Stomach (tissue), 9 donors: ENCODE data around the gene PLCL2. TPM values are rescaled to one million over a fixed set of nuclear protein-coding genes. Genes with fewer than 3 reads are reported as not detected.

Source experiments
- DNase-seq, 2 donors: peaks; one replicate each; pipeline versions ENCODE4 v3.0.0 to v3.0.0-alpha.2; 2013 to 2019
- H3K27ac ChIP-seq, 5 donors: fragments of 200-600 bp in 4 of 5; sonication (generic) in 4 of 5; one replicate each; pipeline ENCODE4 v1.5.1; 2013 to 2019; ENCODE audit warnings: mild to moderate bottlenecking in 1 of 5, moderate library complexity in 1 of 5
- H3K27me3 ChIP-seq, 3 donors: fragments of 200-600 bp; sonication (generic); one replicate each; pipeline ENCODE4 v1.5.1; 2017 to 2019; ENCODE audit warnings: mixed run types in 1 of 3
- H3K36me3 ChIP-seq, 4 donors: fragments of 200-600 bp; sonication (generic); 1 replicate in 3 of 4; 2 replicates in 1 of 4; pipeline ENCODE4 v1.5.1; 2016 to 2019
- H3K4me1 ChIP-seq, 4 donors: fragments of 200-600 bp; sonication (generic); one replicate each; pipeline ENCODE4 v1.5.1; 2016 to 2019
- H3K4me3 ChIP-seq, 4 donors: fragments of 200-600 bp; sonication (generic) in 3 of 4; one replicate each; pipeline ENCODE4 v1.5.1; 2016 to 2019; ENCODE audit warnings: mild to moderate bottlenecking in 1 of 4
- H3K9me3 ChIP-seq, 4 donors: fragments of 200-600 bp; sonication (generic); one replicate each; pipeline ENCODE4 v1.5.1; 2016 to 2019
- CTCF ChIP-seq, 7 experiments: fragments of 450-650 bp in 4 of 7; fragments of 200-600 bp in 3 of 7; sonication (generic) in 3 of 7; IDR thresholded peaks; one replicate each; pipeline ENCODE4 v1.5.1; 2016 to 2019; ENCODE audit warnings: antibody characterized with exemption in 7 of 7, control low read depth in 2 of 7, mild to moderate bottlenecking in 1 of 7
- EP300 ChIP-seq: sonication (generic); formaldehyde crosslinking; IDR thresholded peaks from one replicate; pipeline ENCODE4 v1.6.1; 2017; ENCODE audit warnings: antibody characterized with exemption
- POLR2A ChIP-seq, 4 donors: fragments of 450-650 bp; IDR thresholded peaks; one replicate each; pipeline ENCODE4 v1.6.1; 2016; ENCODE audit warnings: antibody characterized with exemption in 4 of 4, control low read depth in 2 of 4, mild to moderate bottlenecking in 1 of 4, moderate library complexity in 1 of 4
- POLR2AphosphoS5 ChIP-seq, 3 donors: sonication (generic); formaldehyde crosslinking; IDR thresholded peaks; one replicate each; pipeline ENCODE4 v1.6.1; 2016; ENCODE audit warnings: antibody characterized with exemption in 3 of 3
- WGBS, 5 donors: extraction: QIAGEN DNeasy Blood & Tissue Kit in 3 of 5; methylation state at CpG; one replicate each; pipeline versions ENCODE4 v1.1.5 to v1.1.7; 2013 to 2018; 5-methylcytosine and 5-hydroxymethylcytosine counted together
- intact Hi-C: fragments of 100-400 bp; cut with DNase I; formaldehyde crosslinking; loops from one replicate; pipeline ENCODE4 v1.15.1; 2023; ENCODE audit warnings: low total_unique reads
- polyA plus RNA-seq, 3 donors: library from polyadenylated mRNA; stranded (reverse); fragments of 200-250 nt; gene quantifications; one replicate each; pipeline ENCODE4 v1.2.3, GENCODE V29; 2013
- total RNA-seq, 5 donors: library from RNA; depleted of rRNA; stranded (reverse); fragments of >200 nt; gene quantifications; one replicate each; pipeline versions ENCODE4 v1.1.0 to v1.2.3, GENCODE V29; 2014 to 2016
- donor health status: healthy with polysubstance abuse.
- donor health status: Bipolar disorder and iron deficiency.
- donor health status: healthy.

Gene PLCL2
- total and polyA plus RNA-seq, 8 donors: 1.0 to 34.9 (median 5.7) TPM

- no peak overlapping the region for H3K27ac ChIP-seq
- H3K9me3 ChIP-seq: no peaks in the 10 kb centered on the region
- H3K36me3 ChIP-seq: no peaks in the 10 kb centered on the region
- no peak for DNase-seq
- no peak for TF ChIP-seq POLR2A (IDR thresholded peaks at IDR 0.05)
- TF ChIP-seq POLR2AphosphoS5 (IDR thresholded peaks at IDR 0.05): no peak
- no peak for TF ChIP-seq CTCF (IDR thresholded peaks at IDR 0.05)
- no peak for TF ChIP-seq EP300
- WGBS, 5 donors: 90 to 100% (median 94%) methylated on average over 1 of the region's 1 CpG
- intact Hi-C loops: no loop called here
- no peak overlapping the region for H3K4me3 ChIP-seq
- no peaks in the 10 kb centered on the region for H3K27me3 ChIP-seq
- peaks cover 0 to 30% (median 11%) of the 10 kb centered on the region in 4 donors for H3K4me1 ChIP-seq
These were observed 105.4 kb downstream of the PLCL2 start for GRCh38 chr3:16990163-16990562.

- Histone ChIP-seq H3K27me3 (no peaks in the 10 kb centered on the region), H3K4me3 (no peak overlapping the region), H3K36me3 (no peaks in the 10 kb centered on the region), H3K9me3 (no peaks in the 10 kb centered on the region), H3K4me1 (peaks cover 0 to 41% (median 22%) of the 10 kb centered on the region in 4 donors), H3K27ac (no peak overlapping the region)
- WGBS, 5 donors: 88 to 98% (median 93%) methylated on average over 3 of the region's 3 CpGs
- intact Hi-C loops: no loop called here
- TF ChIP-seq POLR2A (IDR thresholded peaks at IDR 0.05) (no peak), EP300 (no peak)
- no peak for DNase-seq
These were observed 107.4 kb downstream of the PLCL2 start for GRCh38 chr3:16992198-16992597.

- Histone ChIP-seq H3K4me1 (peaks cover 0 to 51% (median 22%) of the 10 kb centered on the region in 4 donors), H3K27ac (no peak overlapping the region), H3K9me3 (no peaks in the 10 kb centered on the region), H3K27me3 (no peaks in the 10 kb centered on the region), H3K4me3 (no peak overlapping the region), H3K36me3 (no peaks in the 10 kb centered on the region)
- intact Hi-C loops: no loop called here
- TF ChIP-seq CTCF (IDR thresholded peaks at IDR 0.05) (no peak), EP300 (no peak)
- no peak for DNase-seq
- 93 to 100% (median 96%) methylated on average over 1 of the region's 1 CpG for WGBS, 5 donors
These were observed 108.5 kb downstream of the PLCL2 start for GRCh38 chr3:16993227-16993626.

- TF ChIP-seq POLR2A (IDR thresholded peaks at IDR 0.05) (no peak), POLR2AphosphoS5 (IDR thresholded peaks at IDR 0.05) (peak in 2 of 3 donors; percentile 18 to 41), CTCF (IDR thresholded peaks at IDR 0.05) (no peak), EP300 (no peak)
- 22 to 53% (median 41%) methylated on average over 4 of the region's 4 CpGs for WGBS, 5 donors
- DNase-seq: peak; percentile 31 to 56
- intact Hi-C loops: no loop called here
- H3K9me3 ChIP-seq: no peaks in the 10 kb centered on the region
- H3K4me3 ChIP-seq: no peak overlapping the region
- peak overlapping the region in 2 of 5 donors; percentile 10 to 36 for H3K27ac ChIP-seq
- H3K4me1 ChIP-seq: peaks cover 0 to 59% (median 22%) of the 10 kb centered on the region in 4 donors
- H3K27me3 ChIP-seq: no peaks in the 10 kb centered on the region
- H3K36me3 ChIP-seq: no peaks in the 10 kb centered on the region
These were observed 110.2 kb downstream of the PLCL2 start for GRCh38 chr3:16994854-16995525.

- WGBS, 5 donors: 50 to 82% (median 71%) methylated on average over 3 of the region's 3 CpGs
- no peak for TF ChIP-seq CTCF (IDR thresholded peaks at IDR 0.05)
- no peak for TF ChIP-seq POLR2A (IDR thresholded peaks at IDR 0.05)
- no peak for TF ChIP-seq POLR2AphosphoS5 (IDR thresholded peaks at IDR 0.05)
- H3K27ac ChIP-seq: peak overlapping the region in 2 of 5 donors; percentile 0 to 10
These were observed 110.8 kb downstream of the PLCL2 start for GRCh38 chr3:16995601-16996000.

More at GRCh38 chr3:16995601-16996000, 110.8 kb downstream of the PLCL2 start:
- DNase-seq: no peak
- Histone ChIP-seq H3K9me3 (no peaks in the 10 kb centered on the region), H3K27me3 (no peaks in the 10 kb centered on the region), H3K4me3 (no peak overlapping the region), H3K36me3 (no peaks in the 10 kb centered on the region), H3K4me1 (peaks cover 0 to 59% (median 22%) of the 10 kb centered on the region in 4 donors)
- intact Hi-C loops: no loop called here
